ENCODE measurements around the gene SLIT3.

Gene SLIT3

DNA sequence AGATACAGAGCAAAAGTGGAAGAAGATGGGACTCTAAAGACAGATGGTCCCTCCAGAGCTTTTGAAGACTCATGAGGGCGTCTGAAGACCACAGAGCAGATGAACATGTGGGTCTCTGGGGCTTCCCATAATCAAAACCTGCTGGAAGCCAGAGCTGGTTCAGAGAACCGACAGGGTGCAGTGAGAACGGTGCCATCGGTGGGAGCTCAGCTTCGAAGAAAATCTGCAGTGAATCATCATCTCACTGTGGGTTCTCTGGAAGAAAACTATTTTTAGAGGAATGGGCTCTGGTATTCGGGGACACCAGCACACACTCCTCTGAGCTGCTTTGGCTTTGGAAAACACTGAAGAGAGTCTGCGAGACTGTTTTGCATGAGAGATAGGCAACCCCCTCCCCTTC lies 499.4 kb downstream of the SLIT3 start:
- peaks cover 0 to 2% of the 10 kb centered on the region in 2 donors for H3K27me3 ChIP-seq (ENCODE audit: control insufficient read depth in 1 of 2, insufficient read depth in 2 of 2, low read length in 2 of 2)
- H3K4me3 ChIP-seq (ENCODE audit: low read depth in 1 of 2, low read length in 2 of 2) = no peak overlapping the region
- no peak overlapping the region for H3K9ac ChIP-seq (ENCODE audit: low read depth in 1 of 2, low read length in 2 of 2)
- no peaks in the 10 kb centered on the region for H3K36me3 ChIP-seq (ENCODE audit: control insufficient read depth in 1 of 2, insufficient read depth in 2 of 2, low read length in 2 of 2)
- no peaks in the 10 kb centered on the region for H3K9me3 ChIP-seq (ENCODE audit: control insufficient read depth in 1 of 2, low read length in 2 of 2)
- no peak overlapping the region for H3K27ac ChIP-seq (ENCODE audit: low read depth, low read length)
- H3K4me1 ChIP-seq (ENCODE audit: control insufficient read depth in 1 of 2, insufficient read depth in 2 of 2, low read length in 2 of 2) = no peaks in the 10 kb centered on the region

DNA sequence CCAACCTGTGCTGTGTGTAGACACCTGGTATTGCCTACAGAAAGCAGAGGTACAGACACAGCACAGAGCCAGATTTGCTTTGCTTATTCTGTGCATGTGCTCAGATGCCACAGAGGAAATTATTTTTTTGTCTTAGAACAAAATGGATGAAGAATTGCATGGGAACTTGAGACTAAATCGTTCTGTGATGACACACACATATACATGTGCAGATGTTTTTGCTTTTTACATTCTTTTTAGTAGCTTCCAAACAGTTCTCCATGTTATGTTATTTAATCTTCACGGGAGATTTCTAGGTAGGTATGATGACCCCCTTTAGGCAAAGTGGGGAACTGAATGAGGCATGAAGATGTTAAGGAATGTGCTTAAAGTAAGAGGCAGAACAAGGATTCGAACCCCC lies 500.2 kb downstream of the SLIT3 start:
- no peak overlapping the region for H3K27ac ChIP-seq (ENCODE audit: low read depth, low read length)
- H3K36me3 ChIP-seq (ENCODE audit: control insufficient read depth in 1 of 2, insufficient read depth in 2 of 2, low read length in 2 of 2) = no peaks in the 10 kb centered on the region
- peaks cover 0 to 2% of the 10 kb centered on the region in 2 donors for H3K27me3 ChIP-seq (ENCODE audit: control insufficient read depth in 1 of 2, insufficient read depth in 2 of 2, low read length in 2 of 2)
- no peaks in the 10 kb centered on the region for H3K4me1 ChIP-seq (ENCODE audit: control insufficient read depth in 1 of 2, insufficient read depth in 2 of 2, low read length in 2 of 2)
- no peak overlapping the region for H3K9ac ChIP-seq (ENCODE audit: low read depth in 1 of 2, low read length in 2 of 2)
- H3K9me3 ChIP-seq (ENCODE audit: control insufficient read depth in 1 of 2, low read length in 2 of 2) = no peaks in the 10 kb centered on the region
- no peak overlapping the region for H3K4me3 ChIP-seq (ENCODE audit: low read depth in 1 of 2, low read length in 2 of 2)

DNA sequence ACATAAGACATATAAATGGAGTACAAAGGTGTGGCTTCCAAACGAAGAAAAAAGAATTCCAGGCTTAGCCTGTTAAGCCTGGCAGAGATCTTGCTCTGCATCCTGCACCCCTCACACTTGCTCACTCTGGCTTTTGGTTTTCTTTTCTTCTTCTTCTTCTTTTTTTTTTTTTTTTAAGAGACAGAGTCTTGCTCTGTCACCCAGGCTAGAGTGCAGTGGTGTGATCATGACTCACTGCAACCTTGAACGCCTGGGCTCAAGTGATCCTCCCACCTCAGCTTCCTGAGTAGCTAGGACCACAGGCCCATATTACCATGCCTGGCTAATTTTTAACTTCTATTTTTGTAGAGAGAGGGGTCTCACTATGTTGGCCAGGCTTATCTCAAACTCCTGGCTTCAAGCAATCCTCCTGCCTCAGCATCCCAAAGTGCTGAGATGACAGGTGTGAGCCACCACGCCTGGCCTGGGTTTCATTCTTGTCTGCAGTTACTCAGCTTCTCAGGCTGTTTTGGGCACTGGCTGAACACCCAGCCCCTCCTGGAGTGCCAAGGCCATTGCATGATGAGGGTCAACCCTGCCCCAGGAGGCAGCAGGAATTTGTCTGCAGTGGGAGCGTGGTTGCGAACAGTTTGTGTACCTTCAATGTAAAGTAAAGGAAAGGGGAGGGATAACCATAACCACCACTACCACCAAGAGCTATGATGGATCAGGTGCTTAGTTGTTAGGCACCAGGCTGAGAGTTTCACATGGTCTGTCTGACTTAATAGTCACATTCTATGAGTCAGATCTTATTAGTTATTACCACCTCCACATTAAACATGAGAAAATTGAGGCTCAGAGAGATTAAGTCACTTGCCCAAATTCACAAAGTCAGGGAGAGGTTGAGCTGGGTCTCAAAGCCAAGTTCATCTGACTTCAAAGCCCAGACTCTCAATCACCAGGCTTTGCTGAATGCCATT lies 502.6 kb downstream of the SLIT3 start:
- peaks cover 0 to 6% of the 10 kb centered on the region in 2 donors for H3K27me3 ChIP-seq (ENCODE audit: control insufficient read depth in 1 of 2, insufficient read depth in 2 of 2, low read length in 2 of 2)
- H3K9ac ChIP-seq (ENCODE audit: low read depth in 1 of 2, low read length in 2 of 2) = no peak overlapping the region
- no peaks in the 10 kb centered on the region for H3K36me3 ChIP-seq (ENCODE audit: control insufficient read depth in 1 of 2, insufficient read depth in 2 of 2, low read length in 2 of 2)
- H3K4me3 ChIP-seq (ENCODE audit: low read depth in 1 of 2, low read length in 2 of 2) = no peak overlapping the region
- H3K27ac ChIP-seq (ENCODE audit: low read depth, low read length) = no peak overlapping the region
- H3K9me3 ChIP-seq (ENCODE audit: control insufficient read depth in 1 of 2, low read length in 2 of 2) = no peaks in the 10 kb centered on the region
- H3K4me1 ChIP-seq (ENCODE audit: control insufficient read depth in 1 of 2, insufficient read depth in 2 of 2, low read length in 2 of 2) = no peaks in the 10 kb centered on the region

DNA sequence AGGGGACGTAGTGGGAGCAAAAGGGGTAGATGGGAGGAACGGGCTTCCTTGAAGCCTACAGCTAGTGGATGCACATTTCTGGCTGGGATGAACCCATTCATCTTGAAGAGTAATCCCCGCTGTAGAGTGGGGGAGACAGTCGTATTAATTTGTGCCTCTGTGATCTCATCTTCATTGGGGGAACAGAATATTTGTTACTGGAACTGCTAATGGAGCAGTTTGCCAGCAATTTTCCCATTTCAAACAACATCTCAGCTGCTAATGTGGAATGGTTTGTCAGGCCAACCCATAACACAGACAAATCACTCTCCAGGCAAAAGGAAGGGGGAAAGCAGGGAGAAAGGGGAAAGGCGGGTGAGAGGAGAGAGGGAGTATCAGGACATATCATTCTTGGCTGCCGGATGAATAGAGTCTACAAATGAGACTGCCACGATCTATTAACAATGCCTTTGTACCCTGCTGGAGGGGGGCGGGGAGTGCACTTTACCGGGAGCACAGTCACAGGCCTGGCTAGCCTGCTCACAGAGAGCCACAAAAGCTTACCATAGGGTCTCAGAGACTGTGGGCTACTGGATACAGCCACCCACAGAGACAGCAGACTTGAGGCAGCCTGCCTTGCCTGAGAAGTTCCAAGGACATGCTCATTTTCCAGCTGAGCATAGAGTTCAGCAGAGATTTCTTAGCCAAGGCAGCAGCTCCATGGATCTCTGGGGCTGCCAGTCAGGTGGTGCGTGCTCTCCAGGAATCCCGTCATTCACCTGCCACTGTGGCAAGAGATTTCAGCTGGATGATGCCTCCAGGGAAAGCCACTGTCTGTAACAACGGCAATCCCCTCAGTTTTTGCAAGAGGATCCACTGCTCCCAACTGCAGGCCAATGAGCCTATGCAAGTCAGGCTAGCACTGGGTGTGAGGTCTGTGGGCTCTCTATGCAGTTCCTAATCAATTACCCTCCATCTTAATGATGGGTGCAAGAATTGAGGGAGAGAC lies 504.1 kb downstream of the SLIT3 start:
- no peak overlapping the region for H3K9ac ChIP-seq (ENCODE audit: low read depth in 1 of 2, low read length in 2 of 2)
- H3K36me3 ChIP-seq (ENCODE audit: control insufficient read depth in 1 of 2, insufficient read depth in 2 of 2, low read length in 2 of 2) = no peaks in the 10 kb centered on the region
- no peaks in the 10 kb centered on the region for H3K9me3 ChIP-seq (ENCODE audit: control insufficient read depth in 1 of 2, low read length in 2 of 2)

DNA sequence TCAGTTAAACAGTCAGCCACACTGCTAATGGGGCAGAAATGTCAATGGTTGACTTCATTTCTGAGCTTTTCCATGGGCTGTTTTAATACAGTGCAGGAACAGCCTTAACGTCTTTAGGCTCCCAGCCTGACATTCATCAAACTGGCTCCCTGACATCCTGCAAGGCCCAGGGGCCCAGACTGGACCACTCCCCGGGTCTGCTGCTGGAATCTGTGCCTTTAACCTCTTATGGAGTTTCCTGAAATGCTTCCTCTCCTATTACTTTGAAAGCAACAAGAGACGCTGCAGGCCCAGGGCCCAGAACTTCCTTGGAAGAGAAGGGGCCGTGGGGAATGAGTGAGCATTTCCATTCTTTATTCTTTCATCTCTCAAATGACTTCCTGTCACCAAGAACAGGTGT lies 504.9 kb downstream of the SLIT3 start:
- Histone ChIP-seq H3K4me3 (ENCODE audit: low read depth in 1 of 2, low read length in 2 of 2) (no peak overlapping the region), H3K36me3 (ENCODE audit: control insufficient read depth in 1 of 2, insufficient read depth in 2 of 2, low read length in 2 of 2) (no peaks in the 10 kb centered on the region), H3K27me3 (ENCODE audit: control insufficient read depth in 1 of 2, insufficient read depth in 2 of 2, low read length in 2 of 2) (peaks cover 0 to 4% of the 10 kb centered on the region in 2 donors), H3K9ac (ENCODE audit: low read depth in 1 of 2, low read length in 2 of 2) (no peak overlapping the region), H3K9me3 (ENCODE audit: control insufficient read depth in 1 of 2, low read length in 2 of 2) (no peaks in the 10 kb centered on the region), H3K27ac (ENCODE audit: low read depth, low read length) (no peak overlapping the region), H3K4me1 (ENCODE audit: control insufficient read depth in 1 of 2, insufficient read depth in 2 of 2, low read length in 2 of 2) (no peaks in the 10 kb centered on the region)

More for the DNA sequence above, 504.1 kb downstream of the SLIT3 start:
- H3K4me3 ChIP-seq (ENCODE audit: low read depth in 1 of 2, low read length in 2 of 2) = no peak overlapping the region
- no peaks in the 10 kb centered on the region for H3K4me1 ChIP-seq (ENCODE audit: control insufficient read depth in 1 of 2, insufficient read depth in 2 of 2, low read length in 2 of 2)
- H3K27me3 ChIP-seq (ENCODE audit: control insufficient read depth in 1 of 2, insufficient read depth in 2 of 2, low read length in 2 of 2) = peaks cover 0 to 6% of the 10 kb centered on the region in 2 donors
- H3K27ac ChIP-seq (ENCODE audit: low read depth, low read length) = no peak overlapping the region

DNA sequence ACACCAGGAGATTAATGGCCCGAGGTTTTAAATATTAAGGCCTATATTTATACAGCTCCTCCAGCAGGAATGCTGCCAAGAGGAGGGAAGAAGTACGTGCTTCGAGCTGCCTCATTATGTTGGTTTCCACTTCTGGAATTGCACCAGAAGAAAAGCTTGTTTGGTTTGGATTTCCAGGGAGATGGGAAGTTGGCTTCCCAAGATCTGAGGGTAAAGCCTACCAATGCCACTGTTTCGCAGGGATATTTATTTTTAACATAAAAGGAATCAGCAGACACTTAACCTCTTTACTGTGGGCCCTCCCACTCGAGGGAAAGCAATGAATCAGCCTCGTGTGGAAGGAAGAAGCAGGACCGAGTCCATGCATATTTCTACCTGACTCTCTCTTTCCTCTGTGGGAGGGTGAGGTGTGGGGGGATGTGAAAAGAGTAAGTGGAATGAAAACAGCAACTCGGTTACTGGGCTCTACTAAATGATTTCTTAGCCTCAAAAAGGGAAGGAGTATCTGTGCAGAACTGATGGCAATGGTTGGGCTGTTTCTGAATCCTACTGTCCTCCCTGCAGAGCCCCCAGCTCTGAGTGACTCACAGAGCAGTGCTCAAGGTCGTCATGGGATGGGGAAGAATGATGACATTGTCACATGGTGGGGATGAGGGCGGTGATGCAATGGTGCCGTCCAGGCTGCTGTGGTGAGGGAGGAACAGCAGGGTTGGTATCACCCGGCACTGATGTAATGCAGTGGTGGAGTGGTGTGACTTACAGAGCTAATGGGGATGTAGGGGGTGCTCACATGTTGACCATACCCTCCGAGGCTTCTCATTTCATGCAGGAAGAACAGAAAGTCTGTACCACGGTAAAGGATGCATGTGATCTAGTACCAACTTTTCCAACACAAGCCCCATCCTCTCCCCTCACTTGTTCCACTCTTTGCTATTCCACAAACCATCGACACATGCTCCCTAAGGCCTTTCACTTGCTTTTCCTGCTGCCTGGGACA lies 506.8 kb downstream of the SLIT3 start:
- no peak overlapping the region for H3K9ac ChIP-seq (ENCODE audit: low read depth in 1 of 2, low read length in 2 of 2)
- H3K9me3 ChIP-seq (ENCODE audit: control insufficient read depth in 1 of 2, low read length in 2 of 2) = no peaks in the 10 kb centered on the region
- H3K27me3 ChIP-seq (ENCODE audit: control insufficient read depth in 1 of 2, insufficient read depth in 2 of 2, low read length in 2 of 2) = peaks cover 0 to 4% of the 10 kb centered on the region in 2 donors
- no peaks in the 10 kb centered on the region for H3K4me1 ChIP-seq (ENCODE audit: control insufficient read depth in 1 of 2, insufficient read depth in 2 of 2, low read length in 2 of 2)
- H3K27ac ChIP-seq (ENCODE audit: low read depth, low read length) = no peak overlapping the region
- no peak overlapping the region for H3K4me3 ChIP-seq (ENCODE audit: low read depth in 1 of 2, low read length in 2 of 2)
- H3K36me3 ChIP-seq (ENCODE audit: control insufficient read depth in 1 of 2, insufficient read depth in 2 of 2, low read length in 2 of 2) = no peaks in the 10 kb centered on the region

DNA sequence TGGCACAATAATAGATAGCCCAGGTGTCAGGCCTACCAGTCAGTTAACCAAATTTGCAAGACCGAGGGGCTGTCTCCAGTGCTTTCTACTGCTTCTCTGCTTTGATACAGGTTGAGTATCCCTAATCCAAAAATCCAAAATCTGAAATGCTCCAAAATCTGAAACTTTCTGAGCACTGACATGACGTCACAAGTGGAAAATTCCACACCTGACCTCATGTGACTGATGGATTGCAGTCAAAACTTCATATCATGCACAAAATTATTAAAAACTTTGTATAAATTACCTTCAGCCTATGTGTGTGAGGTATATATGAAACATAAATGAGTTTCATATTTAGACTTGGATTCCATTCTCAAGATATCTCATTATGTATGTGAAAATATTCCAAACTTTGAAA lies 508.3 kb downstream of the SLIT3 start:
- Histone ChIP-seq H3K9me3 (ENCODE audit: control insufficient read depth in 1 of 2, low read length in 2 of 2) (no peaks in the 10 kb centered on the region), H3K4me3 (ENCODE audit: low read depth in 1 of 2, low read length in 2 of 2) (no peak overlapping the region), H3K9ac (ENCODE audit: low read depth in 1 of 2, low read length in 2 of 2) (no peak overlapping the region), H3K27me3 (ENCODE audit: control insufficient read depth in 1 of 2, insufficient read depth in 2 of 2, low read length in 2 of 2) (peaks cover 0 to 4% of the 10 kb centered on the region in 2 donors), H3K27ac (ENCODE audit: low read depth, low read length) (no peak overlapping the region), H3K36me3 (ENCODE audit: control insufficient read depth in 1 of 2, insufficient read depth in 2 of 2, low read length in 2 of 2) (no peaks in the 10 kb centered on the region), H3K4me1 (ENCODE audit: control insufficient read depth in 1 of 2, insufficient read depth in 2 of 2, low read length in 2 of 2) (no peaks in the 10 kb centered on the region)

DNA sequence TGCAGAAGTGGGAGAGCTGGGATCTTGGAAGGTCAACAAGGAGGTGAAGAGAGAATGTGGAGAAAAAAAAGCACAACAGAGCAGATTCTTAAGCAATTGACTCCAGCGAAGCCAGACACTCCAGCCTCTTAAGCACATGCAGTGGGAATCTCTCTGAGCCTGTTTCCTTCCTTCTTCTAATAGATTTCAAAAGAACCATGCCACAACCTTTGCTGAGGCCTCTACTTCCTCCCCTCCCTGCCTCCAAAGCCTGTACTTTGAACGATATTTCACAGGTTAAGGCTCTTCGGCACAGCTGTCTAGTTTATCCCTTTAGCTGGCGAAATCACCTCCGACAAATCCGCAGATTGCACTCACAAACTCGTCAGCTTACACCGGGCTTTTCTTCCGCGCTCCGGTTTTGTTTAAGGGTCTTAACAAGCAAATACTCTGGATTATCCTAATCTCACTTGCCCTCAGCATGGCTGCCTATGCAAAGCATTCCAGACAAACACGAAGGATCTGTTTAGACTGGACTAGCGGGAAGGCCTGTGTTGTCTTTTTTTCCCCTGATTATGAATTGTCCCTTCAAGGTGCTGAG lies 510.2 kb downstream of the SLIT3 start:
- Histone ChIP-seq H3K36me3 (ENCODE audit: control insufficient read depth in 1 of 2, insufficient read depth in 2 of 2, low read length in 2 of 2) (no peaks in the 10 kb centered on the region), H3K4me1 (ENCODE audit: control insufficient read depth in 1 of 2, insufficient read depth in 2 of 2, low read length in 2 of 2) (no peaks in the 10 kb centered on the region), H3K27me3 (ENCODE audit: control insufficient read depth in 1 of 2, insufficient read depth in 2 of 2, low read length in 2 of 2) (peaks cover 0 to 4% of the 10 kb centered on the region in 2 donors), H3K4me3 (ENCODE audit: low read depth in 1 of 2, low read length in 2 of 2) (no peak overlapping the region), H3K9ac (ENCODE audit: low read depth in 1 of 2, low read length in 2 of 2) (no peak overlapping the region), H3K9me3 (ENCODE audit: control insufficient read depth in 1 of 2, low read length in 2 of 2) (no peaks in the 10 kb centered on the region), H3K27ac (ENCODE audit: low read depth, low read length) (no peak overlapping the region)

DNA sequence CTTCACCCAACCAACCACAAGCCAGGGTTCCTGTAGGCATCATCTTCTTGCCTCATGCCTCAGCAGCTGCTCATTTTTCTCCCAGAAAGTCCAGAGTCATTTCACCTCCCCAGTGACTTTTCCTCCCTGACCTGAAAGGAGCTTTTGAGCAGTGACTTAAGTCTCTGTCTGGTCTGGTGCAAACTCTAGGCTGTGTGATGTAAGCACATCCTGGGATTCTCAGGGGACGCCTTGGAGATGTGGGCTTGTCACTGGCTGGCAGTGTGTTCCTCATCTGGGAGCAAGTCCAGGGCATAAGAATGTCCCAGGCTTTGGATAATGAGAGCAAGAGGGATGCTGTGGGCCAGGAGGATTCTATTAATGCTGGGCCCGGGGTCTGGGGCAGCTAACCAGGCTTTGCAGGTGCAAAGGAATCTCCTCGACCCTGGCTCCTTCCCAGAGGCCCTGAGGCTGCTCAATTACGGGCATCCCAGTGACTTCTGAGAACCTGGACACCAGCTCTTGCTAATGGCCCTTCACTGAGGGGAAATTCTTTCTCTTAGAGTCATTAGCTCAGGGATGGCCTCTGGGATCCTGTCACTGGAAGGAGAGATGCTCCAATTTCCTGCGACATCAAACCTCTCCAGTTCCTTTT lies 510.8 kb downstream of the SLIT3 start:
- H3K36me3 ChIP-seq (ENCODE audit: control insufficient read depth in 1 of 2, insufficient read depth in 2 of 2, low read length in 2 of 2) = no peaks in the 10 kb centered on the region
- no peaks in the 10 kb centered on the region for H3K9me3 ChIP-seq (ENCODE audit: control insufficient read depth in 1 of 2, low read length in 2 of 2)
- no peak overlapping the region for H3K9ac ChIP-seq (ENCODE audit: low read depth in 1 of 2, low read length in 2 of 2)
- no peak overlapping the region for H3K4me3 ChIP-seq (ENCODE audit: low read depth in 1 of 2, low read length in 2 of 2)
- no peaks in the 10 kb centered on the region for H3K4me1 ChIP-seq (ENCODE audit: control insufficient read depth in 1 of 2, insufficient read depth in 2 of 2, low read length in 2 of 2)
- no peak overlapping the region for H3K27ac ChIP-seq (ENCODE audit: low read depth, low read length)
- H3K27me3 ChIP-seq (ENCODE audit: control insufficient read depth in 1 of 2, insufficient read depth in 2 of 2, low read length in 2 of 2) = peaks cover 0 to 4% of the 10 kb centered on the region in 2 donors
